HUES6 (cell line): Measurements from ENCODE around the gene ARMC7.

Experiments
- H3K27ac ChIP-seq: 2 replicates; pipeline ENCODE4 v1.7.0; 2013; ENCODE audit warnings: low read depth, mild to moderate bottlenecking, low read length, inconsistent platforms
- H3K27me3 ChIP-seq: 2 replicates; pipeline ENCODE4 v1.6.1; 2013; ENCODE audit warnings: low read length; ENCODE audit not compliant: control insufficient read depth, insufficient read depth
- H3K36me3 ChIP-seq: 2 replicates; pipeline ENCODE4 v1.6.1; 2013; ENCODE audit warnings: low read length; ENCODE audit not compliant: control insufficient read depth, insufficient read depth
- H3K4me1 ChIP-seq: 2 replicates; pipeline ENCODE4 v1.6.1; 2013; ENCODE audit warnings: low read length; ENCODE audit not compliant: control insufficient read depth, insufficient read depth
- H3K4me3 ChIP-seq: 2 replicates; pipeline ENCODE4 v1.5.1; 2013; ENCODE audit warnings: low read depth, low read length
- H3K9ac ChIP-seq: one replicate; pipeline ENCODE4 v1.6.1; 2013; ENCODE audit warnings: mild to moderate bottlenecking, low read length
- H3K9me3 ChIP-seq: 2 replicates; pipeline ENCODE4 v1.6.1; 2013; ENCODE audit warnings: low read depth, low read length; ENCODE audit not compliant: control insufficient read depth, insufficient read depth

Gene ARMC7

GRCh38 chr17:75109407-75110233 lies at the start of gene ARMC7:
TSS of gene ARMC7 (plus strand) at chr17:75109969. CDS start at chr17:75110289, 320 bp downstream.
- peak within 1 kb of the TSS; percentile 76 for H3K4me3 ChIP-seq
- H3K27ac ChIP-seq: 0 out of 2 replicates have a peak within 1 kb of the TSS, but pooled peaks have one; percentile 10
- H3K9ac ChIP-seq: peak within 1 kb of the TSS; percentile 67
- no peaks in the 10 kb centered on the region for H3K27me3 ChIP-seq
- H3K9me3 ChIP-seq: no peaks in the 10 kb centered on the region
- peaks cover 18% of the 10 kb centered on the region; the same call in 1 of the 2 replicates for H3K4me1 ChIP-seq
- 0 out of 2 replicates have a peak, but pooled peaks cover 3% of the 10 kb centered on the region for H3K36me3 ChIP-seq

GRCh38 chr17:75060434-75061054 lies 49.2 kb upstream of the ARMC7 start:
- no peak overlapping the region for H3K4me3 ChIP-seq
- H3K36me3 ChIP-seq: peaks cover 81% of the 10 kb centered on the region
- no peaks in the 10 kb centered on the region for H3K4me1 ChIP-seq
- no peaks in the 10 kb centered on the region for H3K27me3 ChIP-seq
- H3K9me3 ChIP-seq: no peaks in the 10 kb centered on the region
- no peak overlapping the region for H3K27ac ChIP-seq
- no peak overlapping the region for H3K9ac ChIP-seq

DNA sequence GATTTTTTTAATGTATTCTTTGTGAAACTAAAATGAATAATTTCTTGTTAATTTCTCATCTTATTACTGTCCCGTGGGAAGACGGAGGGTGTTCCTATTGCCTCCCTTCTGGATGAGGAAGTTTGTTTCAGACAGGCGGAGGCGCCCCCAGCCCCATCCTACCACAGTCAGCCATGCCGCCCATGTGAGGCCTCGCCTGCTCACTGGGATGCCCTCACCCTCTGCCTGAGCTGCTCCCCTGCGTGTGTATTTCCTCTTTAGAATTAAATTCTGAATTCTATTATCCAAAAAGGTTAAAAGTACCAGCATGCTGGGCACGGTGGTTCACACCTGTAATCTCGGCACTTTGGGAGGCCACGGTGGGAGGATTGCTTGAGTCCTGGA lies 48.7 kb upstream of the ARMC7 start:
- no peaks in the 10 kb centered on the region for H3K27me3 ChIP-seq
- peaks cover 79% of the 10 kb centered on the region for H3K36me3 ChIP-seq
- H3K4me1 ChIP-seq: no peaks in the 10 kb centered on the region
- H3K4me3 ChIP-seq: no peak overlapping the region
- H3K9me3 ChIP-seq: no peaks in the 10 kb centered on the region
- H3K9ac ChIP-seq: no peak overlapping the region
- no peak overlapping the region for H3K27ac ChIP-seq

DNA sequence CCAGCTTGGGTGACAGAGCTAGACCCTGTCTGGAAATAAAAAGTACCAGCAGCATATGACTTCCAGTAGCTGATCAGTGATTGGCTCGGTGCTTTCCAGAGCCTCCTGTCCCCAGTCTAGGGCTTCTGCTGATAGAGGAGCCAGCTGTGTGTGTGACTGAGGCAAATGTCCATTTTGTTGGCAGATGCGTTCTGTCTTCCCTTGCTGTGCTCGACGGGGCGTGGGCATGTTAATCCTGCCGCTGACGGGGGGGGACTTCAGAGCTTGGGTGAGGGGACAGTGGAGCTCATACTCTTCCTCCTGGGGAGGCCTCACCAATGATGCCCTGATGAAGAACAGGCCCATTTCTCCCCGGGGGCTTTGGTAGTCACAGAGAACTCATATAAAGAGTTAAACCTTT lies 48.2 kb upstream of the ARMC7 start:
- Histone ChIP-seq H3K27ac (no peak overlapping the region), H3K9me3 (no peaks in the 10 kb centered on the region), H3K36me3 (peaks cover 73% of the 10 kb centered on the region), H3K4me1 (no peaks in the 10 kb centered on the region), H3K27me3 (no peaks in the 10 kb centered on the region), H3K4me3 (no peak overlapping the region), H3K9ac (no peak overlapping the region)

GRCh38 chr17:75063201-75063600 lies 46.6 kb upstream of the ARMC7 start:
- no peaks in the 10 kb centered on the region for H3K9me3 ChIP-seq
- no peak overlapping the region for H3K4me3 ChIP-seq
- H3K36me3 ChIP-seq: peaks cover 66% of the 10 kb centered on the region
- H3K27ac ChIP-seq: no peak overlapping the region
- no peaks in the 10 kb centered on the region for H3K4me1 ChIP-seq
- no peak overlapping the region for H3K9ac ChIP-seq
- H3K27me3 ChIP-seq: no peaks in the 10 kb centered on the region

- Histone ChIP-seq H3K27ac (no peak overlapping the region), H3K9ac (no peak overlapping the region), H3K36me3 (peaks cover 66% of the 10 kb centered on the region), H3K4me1 (no peaks in the 10 kb centered on the region), H3K4me3 (no peak overlapping the region), H3K9me3 (no peaks in the 10 kb centered on the region), H3K27me3 (no peaks in the 10 kb centered on the region)
Observed at GRCh38 chr17:75063626-75064025, 46.1 kb upstream of the ARMC7 start.

DNA sequence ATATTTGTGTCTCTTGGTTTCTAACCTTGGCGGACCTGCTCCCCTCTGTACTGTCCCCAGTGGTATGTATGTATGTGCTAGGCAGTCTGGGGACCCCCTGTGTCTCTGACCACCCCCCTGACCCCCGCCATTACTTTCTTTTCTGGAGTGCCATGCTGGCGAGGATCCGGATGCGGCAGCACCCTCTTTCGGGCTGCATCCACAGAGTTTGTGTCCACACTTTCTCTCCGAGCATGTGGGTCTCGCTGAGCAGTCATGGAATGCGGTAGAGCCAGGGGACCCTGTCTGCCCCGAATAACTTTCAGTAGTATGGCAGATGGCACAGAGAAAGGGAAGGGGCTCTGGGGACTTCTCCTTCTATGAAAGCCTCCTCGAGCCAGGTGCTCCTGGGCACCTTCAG lies 45.7 kb upstream of the ARMC7 start:
- H3K4me3 ChIP-seq: no peak overlapping the region
- H3K9me3 ChIP-seq: no peaks in the 10 kb centered on the region
- H3K9ac ChIP-seq: no peak overlapping the region
- H3K27ac ChIP-seq: no peak overlapping the region
- H3K36me3 ChIP-seq: peaks cover 66% of the 10 kb centered on the region
- H3K27me3 ChIP-seq: no peaks in the 10 kb centered on the region
- no peaks in the 10 kb centered on the region for H3K4me1 ChIP-seq

- H3K4me1 ChIP-seq: no peaks in the 10 kb centered on the region
- H3K36me3 ChIP-seq: peaks cover 62% of the 10 kb centered on the region
- H3K9ac ChIP-seq: no peak overlapping the region
- no peaks in the 10 kb centered on the region for H3K9me3 ChIP-seq
- H3K4me3 ChIP-seq: no peak overlapping the region
- H3K27me3 ChIP-seq: no peaks in the 10 kb centered on the region
- H3K27ac ChIP-seq: no peak overlapping the region
Observed at GRCh38 chr17:75064460-75064859, 45.3 kb upstream of the ARMC7 start.

GRCh38 chr17:75064867-75065561 lies 44.8 kb upstream of the ARMC7 start:
- H3K27ac ChIP-seq: no peak overlapping the region
- H3K27me3 ChIP-seq: no peaks in the 10 kb centered on the region
- no peaks in the 10 kb centered on the region for H3K9me3 ChIP-seq
- no peak overlapping the region for H3K9ac ChIP-seq
- H3K4me3 ChIP-seq: no peak overlapping the region
- H3K36me3 ChIP-seq: peaks cover 56% of the 10 kb centered on the region
- no peaks in the 10 kb centered on the region for H3K4me1 ChIP-seq

DNA sequence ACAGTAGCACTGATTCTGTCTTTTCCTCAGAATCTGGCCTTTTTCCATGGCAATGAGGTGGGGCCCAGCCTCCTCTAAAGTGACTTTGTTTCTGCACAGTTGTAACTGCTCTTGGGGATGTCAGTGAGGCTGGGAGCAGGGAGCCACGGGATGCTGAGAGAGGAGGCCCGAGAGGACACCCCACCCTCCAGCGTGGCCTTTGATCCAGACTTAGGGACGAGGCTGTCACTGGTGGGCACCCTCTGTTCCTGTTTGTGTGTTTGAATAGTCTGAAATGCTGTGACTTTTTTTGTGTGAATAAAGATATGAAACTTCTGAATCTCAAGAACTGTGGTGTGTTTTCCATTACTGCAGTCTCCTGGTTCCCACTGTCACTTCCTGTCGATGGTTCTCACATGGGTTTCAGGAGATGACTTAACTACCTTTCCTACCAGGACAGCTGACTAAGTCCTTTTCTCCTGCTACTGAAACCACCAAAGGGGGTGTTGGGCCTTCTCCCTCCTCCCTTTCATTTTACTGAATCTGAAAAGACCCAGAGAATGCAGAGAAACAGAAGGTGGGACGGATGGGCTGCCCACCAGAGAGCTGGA lies 44.1 kb upstream of the ARMC7 start:
- Histone ChIP-seq H3K4me1 (no peaks in the 10 kb centered on the region), H3K27ac (no peak overlapping the region), H3K36me3 (peaks cover 50% of the 10 kb centered on the region), H3K9ac (no peak overlapping the region), H3K4me3 (no peak overlapping the region), H3K27me3 (no peaks in the 10 kb centered on the region), H3K9me3 (no peaks in the 10 kb centered on the region)
